ENCODE data around the gene IFI27L2. TPM values are rescaled to one million over a fixed set of nuclear protein-coding genes. Genes with fewer than 3 reads are reported as not detected.
"Not testable (repeated sequence)": the region's sequence is repeated elsewhere in the genome, so short reads cannot be mapped to it uniquely, and the experiment has no call there.

The IFI27L2 gene
- total RNA-seq, 1 donor from 2014 or later, result 14.1 TPM

- not testable (repeated sequence) for H3K36me3 ChIP-seq (ENCODE audit: control insufficient read depth in 3 of 3, insufficient read depth in 3 of 3, low read length in 3 of 3); H3K9me3 ChIP-seq (ENCODE audit: control insufficient read depth in 3 of 3, low read length in 3 of 3); H3K4me1 ChIP-seq (ENCODE audit: control insufficient read depth in 3 of 3, insufficient read depth in 3 of 3, low read length in 3 of 3); H3K27ac ChIP-seq (ENCODE audit: low read depth, low read length); H3K9ac ChIP-seq (ENCODE audit: low read depth in 1 of 3, low read length in 3 of 3); H3K4me3 ChIP-seq (ENCODE audit: low read length in 3 of 3)
- peaks cover 2 to 11% (median 3%) of the 10 kb centered on the region in 3 donors for H3K27me3 ChIP-seq (ENCODE audit: control insufficient read depth in 3 of 3, insufficient read depth in 3 of 3, low read length in 3 of 3)
These were observed 26.7 kb upstream of the IFI27L2 start for GRCh38 chr14:94156143-94156542.

GRCh38 chr14:94153750-94154342 lies 24.4 kb upstream of the IFI27L2 start:
- Histone ChIP-seq H3K9me3 (ENCODE audit: control insufficient read depth in 3 of 3, low read length in 3 of 3) (no peaks in the 10 kb centered on the region), H3K27me3 (ENCODE audit: control insufficient read depth in 3 of 3, insufficient read depth in 3 of 3, low read length in 3 of 3) (peaks cover 2 to 11% (median 3%) of the 10 kb centered on the region in 3 donors)

GRCh38 chr14:94152676-94153075 lies 23.3 kb upstream of the IFI27L2 start:
- H3K27me3 ChIP-seq (ENCODE audit: control insufficient read depth in 3 of 3, insufficient read depth in 3 of 3, low read length in 3 of 3), result peaks cover 2 to 8% (median 3%) of the 10 kb centered on the region in 3 donors
- no peak overlapping the region for H3K27ac ChIP-seq (ENCODE audit: low read depth, low read length)
- H3K4me1 ChIP-seq (ENCODE audit: control insufficient read depth in 3 of 3, insufficient read depth in 3 of 3, low read length in 3 of 3), result no peaks in the 10 kb centered on the region
- no peaks in the 10 kb centered on the region for H3K9me3 ChIP-seq (ENCODE audit: control insufficient read depth in 3 of 3, low read length in 3 of 3)
- H3K4me3 ChIP-seq (ENCODE audit: low read length in 3 of 3), result no peak overlapping the region
- no peaks in the 10 kb centered on the region for H3K36me3 ChIP-seq (ENCODE audit: control insufficient read depth in 3 of 3, insufficient read depth in 3 of 3, low read length in 3 of 3)
- H3K9ac ChIP-seq (ENCODE audit: low read depth in 1 of 3, low read length in 3 of 3), result no peak overlapping the region

More at GRCh38 chr14:94153750-94154342, 24.4 kb upstream of the IFI27L2 start:
- Histone ChIP-seq H3K4me3 (ENCODE audit: low read length in 3 of 3) (no peak overlapping the region), H3K4me1 (ENCODE audit: control insufficient read depth in 3 of 3, insufficient read depth in 3 of 3, low read length in 3 of 3) (no peaks in the 10 kb centered on the region), H3K36me3 (ENCODE audit: control insufficient read depth in 3 of 3, insufficient read depth in 3 of 3, low read length in 3 of 3) (no peaks in the 10 kb centered on the region), H3K27ac (ENCODE audit: low read depth, low read length) (no peak overlapping the region), H3K9ac (ENCODE audit: low read depth in 1 of 3, low read length in 3 of 3) (no peak overlapping the region)

- Histone ChIP-seq H3K27ac (ENCODE audit: low read depth, low read length) (no peak overlapping the region), H3K4me1 (ENCODE audit: control insufficient read depth in 3 of 3, insufficient read depth in 3 of 3, low read length in 3 of 3) (no peaks in the 10 kb centered on the region), H3K4me3 (ENCODE audit: low read length in 3 of 3) (no peak overlapping the region), H3K9ac (ENCODE audit: low read depth in 1 of 3, low read length in 3 of 3) (no peak overlapping the region), H3K36me3 (ENCODE audit: control insufficient read depth in 3 of 3, insufficient read depth in 3 of 3, low read length in 3 of 3) (no peaks in the 10 kb centered on the region), H3K9me3 (ENCODE audit: control insufficient read depth in 3 of 3, low read length in 3 of 3) (no peaks in the 10 kb centered on the region), H3K27me3 (ENCODE audit: control insufficient read depth in 3 of 3, insufficient read depth in 3 of 3, low read length in 3 of 3) (no peaks in the 10 kb centered on the region)
These were observed 16.6 kb upstream of the IFI27L2 start for GRCh38 chr14:94145902-94146527.

GRCh38 chr14:94144765-94145164 lies 15.4 kb upstream of the IFI27L2 start:
- H3K27me3 ChIP-seq (ENCODE audit: control insufficient read depth in 3 of 3, insufficient read depth in 3 of 3, low read length in 3 of 3), result peaks cover 0 to 2% (median 0%) of the 10 kb centered on the region in 3 donors
- H3K36me3 ChIP-seq (ENCODE audit: control insufficient read depth in 3 of 3, insufficient read depth in 3 of 3, low read length in 3 of 3), result no peaks in the 10 kb centered on the region
- H3K9me3 ChIP-seq (ENCODE audit: control insufficient read depth in 3 of 3, low read length in 3 of 3), result no peaks in the 10 kb centered on the region
- no peak overlapping the region for H3K4me3 ChIP-seq (ENCODE audit: low read length in 3 of 3)
- H3K27ac ChIP-seq (ENCODE audit: low read depth, low read length), result no peak overlapping the region
- H3K4me1 ChIP-seq (ENCODE audit: control insufficient read depth in 3 of 3, insufficient read depth in 3 of 3, low read length in 3 of 3), result no peaks in the 10 kb centered on the region
- no peak overlapping the region for H3K9ac ChIP-seq (ENCODE audit: low read depth in 1 of 3, low read length in 3 of 3)

- no peak overlapping the region for H3K4me3 ChIP-seq (ENCODE audit: low read length in 3 of 3)
- H3K9ac ChIP-seq (ENCODE audit: low read depth in 1 of 3, low read length in 3 of 3), result no peak overlapping the region
- no peaks in the 10 kb centered on the region for H3K9me3 ChIP-seq (ENCODE audit: control insufficient read depth in 3 of 3, low read length in 3 of 3)
- H3K36me3 ChIP-seq (ENCODE audit: control insufficient read depth in 3 of 3, insufficient read depth in 3 of 3, low read length in 3 of 3), result no peaks in the 10 kb centered on the region
- H3K27me3 ChIP-seq (ENCODE audit: control insufficient read depth in 3 of 3, insufficient read depth in 3 of 3, low read length in 3 of 3), result peaks cover 0 to 8% (median 5%) of the 10 kb centered on the region in 3 donors
- H3K27ac ChIP-seq (ENCODE audit: low read depth, low read length), result no peak overlapping the region
- H3K4me1 ChIP-seq (ENCODE audit: control insufficient read depth in 3 of 3, insufficient read depth in 3 of 3, low read length in 3 of 3), result no peaks in the 10 kb centered on the region
These were observed 14.3 kb upstream of the IFI27L2 start for GRCh38 chr14:94143711-94144110.

GRCh38 chr14:94143239-94143638 lies 13.8 kb upstream of the IFI27L2 start:
- no peaks in the 10 kb centered on the region for H3K4me1 ChIP-seq (ENCODE audit: control insufficient read depth in 3 of 3, insufficient read depth in 3 of 3, low read length in 3 of 3)
- H3K27me3 ChIP-seq (ENCODE audit: control insufficient read depth in 3 of 3, insufficient read depth in 3 of 3, low read length in 3 of 3), result peaks cover 0 to 12% (median 8%) of the 10 kb centered on the region in 3 donors
- H3K36me3 ChIP-seq (ENCODE audit: control insufficient read depth in 3 of 3, insufficient read depth in 3 of 3, low read length in 3 of 3), result no peaks in the 10 kb centered on the region
- H3K4me3 ChIP-seq (ENCODE audit: low read length in 3 of 3), result no peak overlapping the region
- H3K9me3 ChIP-seq (ENCODE audit: control insufficient read depth in 3 of 3, low read length in 3 of 3), result no peaks in the 10 kb centered on the region
- no peak overlapping the region for H3K9ac ChIP-seq (ENCODE audit: low read depth in 1 of 3, low read length in 3 of 3)
- no peak overlapping the region for H3K27ac ChIP-seq (ENCODE audit: low read depth, low read length)

- Histone ChIP-seq H3K4me3 (ENCODE audit: low read length in 3 of 3) (no peak overlapping the region), H3K27me3 (ENCODE audit: control insufficient read depth in 3 of 3, insufficient read depth in 3 of 3, low read length in 3 of 3) (peaks cover 0 to 15% (median 12%) of the 10 kb centered on the region in 3 donors), H3K36me3 (ENCODE audit: control insufficient read depth in 3 of 3, insufficient read depth in 3 of 3, low read length in 3 of 3) (no peaks in the 10 kb centered on the region), H3K9ac (ENCODE audit: low read depth in 1 of 3, low read length in 3 of 3) (no peak overlapping the region), H3K4me1 (ENCODE audit: control insufficient read depth in 3 of 3, insufficient read depth in 3 of 3, low read length in 3 of 3) (no peaks in the 10 kb centered on the region), H3K27ac (ENCODE audit: low read depth, low read length) (no peak overlapping the region), H3K9me3 (ENCODE audit: control insufficient read depth in 3 of 3, low read length in 3 of 3) (no peaks in the 10 kb centered on the region)
These were observed 13.4 kb upstream of the IFI27L2 start for GRCh38 chr14:94142836-94143235.

- Histone ChIP-seq H3K4me3 (ENCODE audit: low read length in 3 of 3) (no peak overlapping the region), H3K4me1 (ENCODE audit: control insufficient read depth in 3 of 3, insufficient read depth in 3 of 3, low read length in 3 of 3) (no peaks in the 10 kb centered on the region), H3K9me3 (ENCODE audit: control insufficient read depth in 3 of 3, low read length in 3 of 3) (no peaks in the 10 kb centered on the region), H3K27ac (ENCODE audit: low read depth, low read length) (no peak overlapping the region), H3K27me3 (ENCODE audit: control insufficient read depth in 3 of 3, insufficient read depth in 3 of 3, low read length in 3 of 3) (peaks cover 0 to 15% (median 12%) of the 10 kb centered on the region in 3 donors), H3K36me3 (ENCODE audit: control insufficient read depth in 3 of 3, insufficient read depth in 3 of 3, low read length in 3 of 3) (no peaks in the 10 kb centered on the region), H3K9ac (ENCODE audit: low read depth in 1 of 3, low read length in 3 of 3) (no peak overlapping the region)
These were observed 12.8 kb upstream of the IFI27L2 start for GRCh38 chr14:94142247-94142646.

- Histone ChIP-seq H3K36me3 (ENCODE audit: control insufficient read depth in 3 of 3, insufficient read depth in 3 of 3, low read length in 3 of 3) (no peaks in the 10 kb centered on the region), H3K4me3 (ENCODE audit: low read length in 3 of 3) (no peak overlapping the region), H3K9me3 (ENCODE audit: control insufficient read depth in 3 of 3, low read length in 3 of 3) (peaks cover 0 to 1% (median 0%) of the 10 kb centered on the region in 3 donors), H3K27ac (ENCODE audit: low read depth, low read length) (no peak overlapping the region), H3K27me3 (ENCODE audit: control insufficient read depth in 3 of 3, insufficient read depth in 3 of 3, low read length in 3 of 3) (peaks cover 0 to 17% (median 12%) of the 10 kb centered on the region in 3 donors), H3K4me1 (ENCODE audit: control insufficient read depth in 3 of 3, insufficient read depth in 3 of 3, low read length in 3 of 3) (no peaks in the 10 kb centered on the region), H3K9ac (ENCODE audit: low read depth in 1 of 3, low read length in 3 of 3) (no peak overlapping the region)
These were observed 10.0 kb upstream of the IFI27L2 start for GRCh38 chr14:94139421-94139820.
